Measurements from ENCODE around the gene SYT15. TPM values are rescaled to one million over a fixed set of nuclear protein-coding genes. Genes with fewer than 3 reads are reported as not detected.

Gene SYT15
- total RNA-seq, 1 experiment from 2014 or later, result 0.64 TPM

DNA sequence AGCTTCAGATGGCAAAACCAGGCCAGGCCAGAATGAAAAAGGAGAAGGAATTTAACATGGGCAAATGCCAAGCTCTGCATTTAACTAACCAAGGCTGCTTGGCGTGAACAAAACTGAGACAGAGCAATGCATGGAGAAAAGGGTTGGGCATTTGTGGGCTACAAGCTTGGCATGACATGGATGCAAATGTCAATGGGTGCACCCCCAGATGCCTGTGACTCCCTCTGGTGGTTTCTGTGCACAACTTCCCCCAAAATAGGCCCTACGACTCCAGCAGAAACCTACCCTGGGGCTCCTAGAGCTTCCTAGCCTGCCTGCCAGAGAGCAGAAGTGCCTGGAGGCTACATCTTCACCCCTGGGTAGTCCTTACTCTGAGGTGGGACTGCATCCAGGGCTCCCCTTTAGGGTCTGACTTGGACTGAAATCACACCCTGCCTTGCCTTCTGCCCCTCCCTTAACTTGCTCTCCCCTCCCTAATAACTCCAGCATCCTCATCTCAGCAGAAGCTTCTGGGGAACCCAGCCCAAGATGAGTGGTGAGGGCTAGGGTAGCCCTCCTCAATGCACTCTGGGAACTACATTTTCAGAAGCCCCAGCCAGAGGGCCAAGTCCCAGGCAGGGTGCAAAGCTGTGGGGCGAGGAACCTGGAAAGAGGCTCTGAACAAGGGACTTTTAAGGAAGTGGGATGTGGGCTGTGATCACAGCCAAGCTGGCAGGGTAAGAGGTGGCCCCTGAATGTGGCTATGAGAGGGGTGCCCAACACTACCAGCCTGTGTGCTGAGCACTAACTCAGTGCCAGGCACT lies 33.7 kb upstream of the SYT15 start:
- ChIA-PET POLR2A (ENCODE audit: low non-redundant PET) (no interaction called here), CTCF (interaction anchor here (0.5 kb wide), 1 partner anchor 1210 kb away, joined by 3 read pairs; no protein-coding TSS in a partner anchor)
- BruUV-seq (replicated peaks), result no TSS peak
- Histone ChIP-seq H3K4me3 (ENCODE audit: low read depth, low read length, poor library complexity, severe bottlenecking) (no peak overlapping the region), H3K27ac (ENCODE audit: low read depth, low read length, poor library complexity, severe bottlenecking) (no peak overlapping the region), H3K27me3 (replicated peaks; ENCODE audit: insufficient read depth, low read depth, low read length, poor library complexity) (no peaks in the 10 kb centered on the region), H3K9me3 (ENCODE audit: low read depth, low read length, poor library complexity, severe bottlenecking) (no peaks in the 10 kb centered on the region), H3K36me3 (ENCODE audit: insufficient read depth, low read length, poor library complexity, severe bottlenecking) (no peaks in the 10 kb centered on the region), H3K4me1 (ENCODE audit: insufficient read depth, low read length, poor library complexity, severe bottlenecking) (no peaks in the 10 kb centered on the region)
- TF ChIP-seq, protein P1, sequence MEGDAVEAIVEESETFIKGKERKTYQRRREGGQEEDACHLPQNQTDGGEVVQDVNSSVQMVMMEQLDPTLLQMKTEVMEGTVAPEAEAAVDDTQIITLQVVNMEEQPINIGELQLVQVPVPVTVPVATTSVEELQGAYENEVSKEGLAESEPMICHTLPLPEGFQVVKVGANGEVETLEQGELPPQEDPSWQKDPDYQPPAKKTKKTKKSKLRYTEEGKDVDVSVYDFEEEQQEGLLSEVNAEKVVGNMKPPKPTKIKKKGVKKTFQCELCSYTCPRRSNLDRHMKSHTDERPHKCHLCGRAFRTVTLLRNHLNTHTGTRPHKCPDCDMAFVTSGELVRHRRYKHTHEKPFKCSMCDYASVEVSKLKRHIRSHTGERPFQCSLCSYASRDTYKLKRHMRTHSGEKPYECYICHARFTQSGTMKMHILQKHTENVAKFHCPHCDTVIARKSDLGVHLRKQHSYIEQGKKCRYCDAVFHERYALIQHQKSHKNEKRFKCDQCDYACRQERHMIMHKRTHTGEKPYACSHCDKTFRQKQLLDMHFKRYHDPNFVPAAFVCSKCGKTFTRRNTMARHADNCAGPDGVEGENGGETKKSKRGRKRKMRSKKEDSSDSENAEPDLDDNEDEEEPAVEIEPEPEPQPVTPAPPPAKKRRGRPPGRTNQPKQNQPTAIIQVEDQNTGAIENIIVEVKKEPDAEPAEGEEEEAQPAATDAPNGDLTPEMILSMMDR (conservative IDR thresholded peaks at IDR 0.05; ENCODE audit: low read depth, low read length), result peak; percentile 38; the same call in 1 of the 2 replicates
- TF ChIP-seq EZH2 (IDR thresholded peaks at IDR 0.05; ENCODE audit: borderline replicate concordance, low read depth, low read length, poor library complexity, severe bottlenecking), result no peak
- DNase-seq (ENCODE audit: low spot score), result no peak
- intact Hi-C loops (cut with micrococcal nuclease; ENCODE audit: unreplicated experiment), result no loop called here

DNA sequence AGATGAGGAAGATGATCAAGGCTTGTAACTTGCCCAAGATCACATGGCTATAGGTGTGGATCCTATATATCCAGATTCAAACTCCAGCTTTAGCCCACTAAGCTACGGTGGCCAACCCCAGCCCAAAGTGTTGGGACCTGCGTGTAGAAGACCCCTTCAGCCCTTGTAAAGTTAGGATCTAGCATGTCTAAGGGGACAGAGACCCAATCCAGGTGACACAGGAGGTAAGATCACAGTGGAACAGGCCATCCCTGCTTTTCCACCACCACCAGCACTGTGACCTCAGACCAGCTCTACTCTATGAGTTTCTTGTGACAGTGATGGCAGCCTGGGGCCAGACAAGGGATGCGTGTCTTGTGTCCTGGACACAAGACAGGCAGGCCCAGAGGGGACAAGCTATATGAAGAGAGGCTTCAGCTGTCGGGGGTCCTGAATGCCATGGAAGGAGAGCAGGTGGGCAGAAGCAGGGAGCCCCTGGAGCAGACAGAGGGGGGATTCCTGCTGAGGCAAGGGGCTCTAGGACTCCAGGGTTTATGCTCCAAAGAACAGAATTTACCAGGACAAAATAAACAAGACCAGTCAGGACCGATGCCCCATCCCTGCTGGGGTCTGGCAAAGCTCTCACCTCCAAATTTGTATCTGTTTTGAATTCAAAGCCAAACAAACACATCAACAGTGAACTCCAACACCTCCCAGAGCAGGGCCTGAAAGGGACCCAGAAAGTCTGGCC lies 32.9 kb upstream of the SYT15 start:
- no peaks in the 10 kb centered on the region for H3K9me3 ChIP-seq (ENCODE audit: low read depth, low read length, poor library complexity, severe bottlenecking)
- no peak overlapping the region for H3K27ac ChIP-seq (ENCODE audit: low read depth, low read length, poor library complexity, severe bottlenecking)
- intact Hi-C loops (cut with micrococcal nuclease; ENCODE audit: unreplicated experiment), result no loop called here
- no peaks in the 10 kb centered on the region for H3K36me3 ChIP-seq (ENCODE audit: insufficient read depth, low read length, poor library complexity, severe bottlenecking)
- CTCF ChIA-PET, result no interaction called here
- POLR2A ChIA-PET (ENCODE audit: low non-redundant PET), result no interaction called here
- DNase-seq (ENCODE audit: low spot score), result no peak
- H3K4me3 ChIP-seq (ENCODE audit: low read depth, low read length, poor library complexity, severe bottlenecking), result no peak overlapping the region
- BruUV-seq (replicated peaks), result no TSS peak
- H3K4me1 ChIP-seq (ENCODE audit: insufficient read depth, low read length, poor library complexity, severe bottlenecking), result no peaks in the 10 kb centered on the region
- H3K27me3 ChIP-seq (replicated peaks; ENCODE audit: insufficient read depth, low read depth, low read length, poor library complexity), result no peaks in the 10 kb centered on the region
- no peak for TF ChIP-seq EZH2 (IDR thresholded peaks at IDR 0.05; ENCODE audit: borderline replicate concordance, low read depth, low read length, poor library complexity, severe bottlenecking)
- TF ChIP-seq, protein P1 (conservative IDR thresholded peaks at IDR 0.05; ENCODE audit: low read depth, low read length), result no peak

DNA sequence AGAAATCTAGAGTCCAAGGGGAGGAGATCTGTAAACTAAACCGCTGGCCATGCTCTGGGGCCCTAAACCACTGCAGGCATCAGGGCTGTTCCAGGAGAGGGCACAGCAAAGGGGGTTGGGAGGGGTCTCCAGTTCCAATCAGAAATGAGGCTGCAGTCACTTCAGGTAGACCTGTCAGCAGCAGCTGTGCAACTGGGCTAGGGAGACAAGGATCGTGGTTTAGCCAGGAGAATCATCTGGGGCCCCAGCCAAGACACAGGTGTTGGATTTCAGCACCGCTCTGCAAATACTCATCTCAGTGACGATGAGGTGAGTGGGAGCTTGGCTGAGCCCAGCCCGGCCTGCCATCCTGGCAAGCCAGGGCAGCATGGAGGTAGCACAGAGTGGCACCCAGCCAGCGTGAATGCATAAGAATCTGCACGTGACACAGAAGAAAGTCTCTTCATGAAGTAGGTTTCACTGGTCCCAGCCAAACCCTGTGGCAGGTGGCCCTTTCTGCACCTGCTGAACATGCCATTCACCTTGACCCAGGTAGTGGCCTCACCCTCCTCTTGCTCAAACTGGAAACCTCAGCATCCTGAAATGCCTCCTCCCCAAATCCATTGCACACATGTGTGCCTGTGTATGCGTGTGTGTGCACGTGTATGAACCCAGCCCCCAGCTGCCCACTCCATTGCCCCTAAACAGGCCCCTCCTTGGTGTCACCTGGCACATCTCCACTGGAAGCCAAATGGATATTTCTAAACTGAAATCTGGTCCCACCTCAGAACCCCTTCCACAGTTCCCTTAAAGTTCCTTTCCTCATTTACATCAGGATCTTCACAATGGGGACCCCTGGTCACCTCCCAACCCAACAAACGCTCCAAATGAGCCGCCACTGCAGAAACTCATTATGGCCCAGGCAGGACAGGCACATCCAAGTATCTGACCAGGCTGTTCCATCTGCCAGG lies 32.1 kb upstream of the SYT15 start:
- H3K36me3 ChIP-seq (ENCODE audit: insufficient read depth, low read length, poor library complexity, severe bottlenecking), result no peaks in the 10 kb centered on the region
- intact Hi-C loops (cut with micrococcal nuclease; ENCODE audit: unreplicated experiment), result no loop called here
- no peak for DNase-seq (ENCODE audit: low spot score)
- H3K27me3 ChIP-seq (replicated peaks; ENCODE audit: insufficient read depth, low read depth, low read length, poor library complexity), result no peaks in the 10 kb centered on the region
- no peaks in the 10 kb centered on the region for H3K9me3 ChIP-seq (ENCODE audit: low read depth, low read length, poor library complexity, severe bottlenecking)
- POLR2A ChIA-PET (ENCODE audit: low non-redundant PET), result no interaction called here
- no peak overlapping the region for H3K27ac ChIP-seq (ENCODE audit: low read depth, low read length, poor library complexity, severe bottlenecking)
- no TSS peak for BruUV-seq (replicated peaks)
- CTCF ChIA-PET, result no interaction called here
- no peak overlapping the region for H3K4me3 ChIP-seq (ENCODE audit: low read depth, low read length, poor library complexity, severe bottlenecking)
- H3K4me1 ChIP-seq (ENCODE audit: insufficient read depth, low read length, poor library complexity, severe bottlenecking), result no peaks in the 10 kb centered on the region
- TF ChIP-seq, protein P1 (conservative IDR thresholded peaks at IDR 0.05; ENCODE audit: low read depth, low read length), result no peak
- no peak for TF ChIP-seq EZH2 (IDR thresholded peaks at IDR 0.05; ENCODE audit: borderline replicate concordance, low read depth, low read length, poor library complexity, severe bottlenecking)

Data from A673 (cell line).